ENCODE results near the gene LRRK1. TPM values are rescaled to one million over a fixed set of nuclear protein-coding genes. Genes with fewer than 3 reads are reported as not detected.

The LRRK1 gene
- total and polyA plus RNA-seq, 2 of the 13 experiments (the other 11 are each of a cell fraction or from before 2014, with no cell fraction given), result 0.13 to 1.2 TPM

DNA sequence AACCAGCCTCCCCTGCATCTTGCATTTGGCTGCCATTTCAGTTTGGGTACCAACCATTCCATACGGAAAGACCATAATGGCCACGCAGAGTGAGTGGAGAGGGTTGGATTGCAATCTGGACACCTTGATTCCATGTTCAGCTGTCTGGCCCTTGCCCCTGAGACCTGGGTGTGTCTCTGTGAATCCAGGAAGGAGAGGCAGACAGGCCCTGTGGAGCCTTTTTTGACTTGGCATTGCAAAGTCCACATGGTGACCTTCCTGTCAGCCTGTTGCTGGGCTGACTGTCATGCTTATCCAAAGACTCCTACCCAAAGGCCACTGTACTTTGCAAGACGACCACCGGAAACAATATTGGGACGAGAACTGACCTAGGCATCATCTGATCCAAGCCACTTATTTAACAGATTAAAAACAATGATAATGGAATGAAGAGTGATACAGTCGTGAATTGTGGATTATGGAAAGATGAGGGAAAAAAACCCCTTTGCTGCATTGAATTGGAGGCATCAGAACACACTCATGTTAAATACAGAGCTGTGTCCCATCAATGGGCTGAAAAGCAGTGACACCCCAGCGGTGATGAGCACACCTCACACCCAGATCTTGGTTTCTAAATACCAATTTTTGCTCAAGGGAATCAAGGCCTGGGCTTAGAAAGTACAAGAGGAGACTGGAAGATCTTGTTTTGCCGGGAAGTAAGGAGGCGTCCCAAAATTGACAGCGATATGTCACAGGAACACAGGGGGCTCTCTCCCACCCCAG, 86.0 kb downstream of the LRRK1 start:
- intact Hi-C loops (cut with micrococcal nuclease; ENCODE audit: unreplicated experiment), result no loop called here
- H3K4me2 ChIP-seq (ENCODE audit: low read depth, low read length), result no peak overlapping the region
- POLR2A ChIA-PET, result no interaction called here
- 0 out of 2 replicates have a peak, but pooled peaks cover 6% of the 10 kb centered on the region for H3K9me3 ChIP-seq (ENCODE audit: low read length)
- in situ Hi-C loops (cut with HindIII; ENCODE audit: extremely low pct_ligation_motif_present, low pct_unique_long_range_greater_than_20kb), result loop anchor here (5.0 to 25.0 kb wide), 2 partner anchors 88 to 343 kb away; partner anchors contain the start of gene LRRK1
- peaks cover 18% of the 10 kb centered on the region for H3K4me1 ChIP-seq (ENCODE audit: insufficient read depth, low read length)
- H3K9ac ChIP-seq (ENCODE audit: insufficient read depth, low read depth, low read length), result no peak overlapping the region
- peaks cover 0 to 27% of the 10 kb centered on the region in 2 experiments; a peak in 4 of 5 replicates for H3K27me3 ChIP-seq (ENCODE audit: control insufficient read depth in 1 of 2, insufficient read depth in 2 of 2, low read length in 2 of 2)
- DNase-seq (ENCODE audit: low spot score) (no peak), ATAC-seq (no peak), FAIRE-seq (no peak)
- H3K79me2 ChIP-seq (ENCODE audit: insufficient read depth, low read length), result no peaks in the 10 kb centered on the region
- TF ChIP-seq ZBTB20 (CRISPR knock-in tag; IDR thresholded peaks at IDR 0.05; ENCODE audit: borderline replicate concordance, low read depth), result no peak
- no peak for TF ChIP-seq KLF6 (CRISPR knock-in tag; IDR thresholded peaks at IDR 0.05)
- TF ChIP-seq, protein P1, sequence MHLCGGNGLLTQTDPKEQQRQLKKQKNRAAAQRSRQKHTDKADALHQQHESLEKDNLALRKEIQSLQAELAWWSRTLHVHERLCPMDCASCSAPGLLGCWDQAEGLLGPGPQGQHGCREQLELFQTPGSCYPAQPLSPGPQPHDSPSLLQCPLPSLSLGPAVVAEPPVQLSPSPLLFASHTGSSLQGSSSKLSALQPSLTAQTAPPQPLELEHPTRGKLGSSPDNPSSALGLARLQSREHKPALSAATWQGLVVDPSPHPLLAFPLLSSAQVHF (CRISPR knock-in tag; IDR thresholded peaks at IDR 0.05), result no peak
- peak; percentile 87; the same call in 1 of the 2 replicates for TF ChIP-seq ZNF605 (CRISPR knock-in tag; IDR thresholded peaks at IDR 0.05)
- 45% methylated on average over 10 of the region's 10 CpGs for WGBS (ENCODE audit: low lambda C conversion rate)
- no peak overlapping the region for H2AFZ ChIP-seq (ENCODE audit: low read length)
- H3K4me3 ChIP-seq (replicated peaks in 1 of 3; ENCODE audit: insufficient read depth in 1 of 3, low read depth in 2 of 3, low read length in 3 of 3), result no peak overlapping the region
- H4K20me1 ChIP-seq (ENCODE audit: insufficient read depth, low read length), result no peaks in the 10 kb centered on the region
- H3K27ac ChIP-seq (ENCODE audit: extremely low read length, insufficient read depth, low read length), result no peak overlapping the region
- no peaks in the 10 kb centered on the region for H3K36me3 ChIP-seq (replicated peaks in 1 of 2; ENCODE audit: control insufficient read depth in 1 of 2, insufficient read depth in 2 of 2, low read length in 2 of 2)
- CTCF ChIA-PET (ENCODE audit: low intra/inter-chr PET ratio, low total read pairs), result interaction anchor here (5.0 kb wide), 1 partner anchor 87 kb away, joined by 63 read pairs; the partner anchor contains the start of gene LRRK1
- no TSS peak for BruUV-seq (replicated peaks)
